Adrenal gland (tissue), 12 donors: ENCODE data around the gene RPP14. TPM values are rescaled to one million over a fixed set of nuclear protein-coding genes. Genes with fewer than 3 reads are reported as not detected.

ENCODE experiments used
- DNase-seq, 7 donors: peaks; one replicate each; pipeline ENCODE4 v3.0.0-alpha.2; 2019 to 2020
- H3K27ac ChIP-seq, 5 donors: fragments of 200-600 bp; sonication (generic) in 4 of 5; 1 replicate in 3 of 5; 2 replicates in 2 of 5; pipeline versions ENCODE4 v1.5.1 to v1.8.0; 2016 to 2020; ENCODE audit warnings: mild to moderate bottlenecking in 1 of 5
- H3K27me3 ChIP-seq: fragments of 200-600 bp; 2 replicates; pipeline ENCODE4 v1.8.0; 2021
- H3K36me3 ChIP-seq, 2 donors: fragments of 200-600 bp; replicated peaks in 1 of 2; 1 replicate in 1 of 2; 2 replicates in 1 of 2; pipeline versions ENCODE4 v1.5.1 to v1.8.0; 2018 to 2022
- H3K4me1 ChIP-seq, 2 donors: fragments of 200-600 bp; replicated peaks in 1 of 2; 1 replicate in 1 of 2; 2 replicates in 1 of 2; pipeline versions ENCODE4 v1.5.1 to v1.8.0; 2018 to 2021
- H3K4me3 ChIP-seq, 4 donors: fragments of 200-600 bp; sonication (generic) in 3 of 4; one replicate each; pipeline ENCODE4 v1.5.1; 2016 to 2018
- H3K9me3 ChIP-seq, 3 donors: fragments of 200-600 bp; sonication (generic) in 1 of 3; replicated peaks in 1 of 3; 1 replicate in 2 of 3; 2 replicates in 1 of 3; pipeline versions ENCODE4 v1.5.1 to v1.8.0; 2016 to 2021
- POLR2A ChIP-seq, 2 donors: fragments of 450-650 bp; IDR thresholded peaks; one replicate each; pipeline ENCODE4 v1.6.1; 2017; ENCODE audit warnings: antibody characterized with exemption in 2 of 2, mild to moderate bottlenecking in 2 of 2, moderate library complexity in 1 of 2
- WGBS, 4 donors: extraction: QIAGEN DNeasy Blood & Tissue Kit in 2 of 4; methylation state at CpG; one replicate each; pipeline versions ENCODE4 v1.1.5 to v1.1.7; 2013 to 2017; 5-methylcytosine and 5-hydroxymethylcytosine counted together
- intact Hi-C, 2 donors: fragments of 100-400 bp; cut with DNase I; formaldehyde crosslinking; loops; one replicate each; pipeline versions ENCODE4 v1.14.1 to v1.15.0; 2022 to 2023
- polyA plus RNA-seq, 3 donors: library from polyadenylated mRNA; stranded (reverse); fragments of 200-250 nt in 2 of 3; fragments of 350-450 nt in 1 of 3; fragmentation: Illumina TruSeq in 1 of 3; extraction: RNeasy Lipid Tissue Mini Kit (QIAGEN cat#74804) in 1 of 3; gene quantifications; one replicate each; pipeline ENCODE4 v1.2.3, GENCODE V29; 2013 to 2014
- total RNA-seq, 9 donors: library from RNA; depleted of rRNA in 4 of 9; stranded (reverse); fragments of >200 nt in 4 of 9; fragments of 120-200 nt in 1 of 9; fragmentation: NEBNext Ultra II Directional in 1 of 9; extraction: Animal tissue kit (Norgen Biotek cat#: 25700) in 1 of 9; gene quantifications; one replicate each; pipeline versions ENCODE4 v1.1.0 to v1.2.4, GENCODE V29; 2013 to 2023
- TF ChIP-seq, protein P1 (sequence below), 6 experiments: fragments of 450-650 bp in 4 of 6; fragments of 200-600 bp in 2 of 6; sonication (generic) in 1 of 6; IDR thresholded peaks; 1 replicate in 5 of 6; 2 replicates in 1 of 6; pipeline versions ENCODE4 v1.5.1 to v1.8.0; 2016 to 2021; ENCODE audit warnings: antibody characterized with exemption in 6 of 6, mild to moderate bottlenecking in 2 of 6, moderate library complexity in 1 of 6
- donor health status: healthy with polysubstance abuse.
- donor health status: Bipolar disorder and iron deficiency.
- donor health status: DM: yes; HTN: yes; CAD: no.
- donor health status: DM: no; HTN: no; CAD: no.
- donor health status: DM: no; HTN: no; CAD: no.
- donor health status: DM: yes; HTN: yes; CAD: no.

Gene RPP14
- total and polyA plus RNA-seq, 12 donors = 9.2 to 23.2 (median 14.3) TPM

DNA sequence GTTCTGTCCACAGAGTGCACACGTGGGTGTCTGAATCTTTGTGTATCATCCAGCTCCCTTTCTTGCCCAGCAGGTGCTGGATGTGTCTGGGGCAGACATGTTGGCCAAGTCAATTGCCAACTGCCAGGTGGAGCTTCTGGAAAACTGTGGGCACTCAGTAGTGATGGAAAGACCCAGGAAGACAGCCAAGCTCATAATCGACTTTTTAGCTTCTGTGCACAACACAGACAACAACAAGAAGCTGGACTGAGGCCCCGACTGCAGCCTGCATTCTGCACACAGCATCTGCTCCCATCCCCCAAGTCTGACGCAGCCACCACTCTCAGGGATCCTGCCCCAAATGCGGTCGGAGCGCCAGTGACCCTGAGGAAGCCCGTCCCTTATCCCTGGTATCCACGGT lies 12.5 kb upstream of the RPP14 start:
- Histone ChIP-seq H3K27me3 (no peaks in the 10 kb centered on the region), H3K9me3 (no peaks in the 10 kb centered on the region), H3K4me1 (no peaks in the 10 kb centered on the region), H3K27ac (no peak overlapping the region), H3K36me3 (no peaks in the 10 kb centered on the region), H3K4me3 (no peak overlapping the region)
- TF ChIP-seq, protein P1, sequence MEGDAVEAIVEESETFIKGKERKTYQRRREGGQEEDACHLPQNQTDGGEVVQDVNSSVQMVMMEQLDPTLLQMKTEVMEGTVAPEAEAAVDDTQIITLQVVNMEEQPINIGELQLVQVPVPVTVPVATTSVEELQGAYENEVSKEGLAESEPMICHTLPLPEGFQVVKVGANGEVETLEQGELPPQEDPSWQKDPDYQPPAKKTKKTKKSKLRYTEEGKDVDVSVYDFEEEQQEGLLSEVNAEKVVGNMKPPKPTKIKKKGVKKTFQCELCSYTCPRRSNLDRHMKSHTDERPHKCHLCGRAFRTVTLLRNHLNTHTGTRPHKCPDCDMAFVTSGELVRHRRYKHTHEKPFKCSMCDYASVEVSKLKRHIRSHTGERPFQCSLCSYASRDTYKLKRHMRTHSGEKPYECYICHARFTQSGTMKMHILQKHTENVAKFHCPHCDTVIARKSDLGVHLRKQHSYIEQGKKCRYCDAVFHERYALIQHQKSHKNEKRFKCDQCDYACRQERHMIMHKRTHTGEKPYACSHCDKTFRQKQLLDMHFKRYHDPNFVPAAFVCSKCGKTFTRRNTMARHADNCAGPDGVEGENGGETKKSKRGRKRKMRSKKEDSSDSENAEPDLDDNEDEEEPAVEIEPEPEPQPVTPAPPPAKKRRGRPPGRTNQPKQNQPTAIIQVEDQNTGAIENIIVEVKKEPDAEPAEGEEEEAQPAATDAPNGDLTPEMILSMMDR (IDR thresholded peaks at IDR 0.05) = no peak
- no peak for TF ChIP-seq POLR2A (IDR thresholded peaks at IDR 0.05)
- DNase-seq = no peak
- intact Hi-C loops = loop anchor here in 1 of 2 donors (10.0 kb wide), 1 partner anchor 49 kb away; no protein-coding TSS in a partner anchor
- WGBS, 4 donors = 80 to 84% (median 82%) methylated on average over 8 to 9 of the region's 9 CpGs

DNA sequence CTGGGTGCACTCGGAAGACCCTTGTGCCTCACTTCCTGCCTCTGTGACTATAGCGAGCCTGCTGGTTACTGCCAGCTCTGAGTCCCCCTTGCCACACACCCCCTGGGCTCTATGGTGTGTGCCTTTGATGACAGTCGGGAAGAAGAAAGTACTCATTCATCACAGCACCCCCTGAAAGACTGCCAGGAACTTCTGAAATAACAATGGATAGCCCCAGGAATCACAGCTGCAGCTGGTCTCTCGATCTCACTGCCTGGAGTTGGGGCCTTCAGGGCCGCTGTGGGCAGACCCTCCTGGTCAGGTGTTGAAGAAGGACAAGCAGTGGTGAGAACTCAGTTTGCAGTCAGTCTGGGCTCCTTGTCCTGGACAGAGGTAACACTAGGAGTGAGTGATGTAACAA lies 9.8 kb upstream of the RPP14 start:
- 44 to 59% (median 52%) methylated on average over 3 to 5 of the region's 5 CpGs for WGBS, 4 donors
- H3K9me3 ChIP-seq = no peaks in the 10 kb centered on the region
- H3K27ac ChIP-seq = no peak overlapping the region
- no peaks in the 10 kb centered on the region for H3K36me3 ChIP-seq
- H3K4me3 ChIP-seq = no peak overlapping the region
- no peaks in the 10 kb centered on the region for H3K4me1 ChIP-seq
- no peaks in the 10 kb centered on the region for H3K27me3 ChIP-seq
- intact Hi-C loops = loop anchor here (5.0 to 10.0 kb wide), 2 partner anchors 51 to 59 kb away; partner anchors contain the start of gene ABHD6 (in 1 of the 2)
- TF ChIP-seq, protein P1 (IDR thresholded peaks at IDR 0.05) = no peak
- TF ChIP-seq POLR2A (IDR thresholded peaks at IDR 0.05) = no peak
- no peak for DNase-seq

DNA sequence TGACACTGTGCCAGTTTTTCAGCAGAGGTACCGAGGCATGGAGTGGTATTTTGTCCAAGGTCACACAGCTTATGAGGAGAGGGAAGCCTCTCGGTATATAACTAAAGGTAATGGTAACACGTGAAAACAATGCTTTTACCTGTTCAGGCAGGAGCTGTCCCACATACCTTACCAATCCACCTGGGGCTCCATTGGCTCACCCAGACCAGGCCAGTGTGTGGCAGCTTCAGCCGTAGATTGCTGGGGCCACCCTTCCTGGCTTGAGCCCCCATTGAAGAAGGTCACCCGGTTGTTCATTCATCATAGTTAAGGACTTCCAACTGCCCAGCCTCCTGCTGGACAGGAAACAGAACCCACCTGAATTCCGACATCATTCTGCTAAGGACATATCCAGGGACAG lies 9.2 kb upstream of the RPP14 start:
- H3K4me3 ChIP-seq = no peak overlapping the region
- intact Hi-C loops = loop anchor here (5.0 to 10.0 kb wide), 2 partner anchors 52 to 60 kb away; partner anchors contain the start of gene ABHD6 (in 1 of the 2)
- no peaks in the 10 kb centered on the region for H3K36me3 ChIP-seq
- no peaks in the 10 kb centered on the region for H3K9me3 ChIP-seq
- no peaks in the 10 kb centered on the region for H3K27me3 ChIP-seq
- H3K4me1 ChIP-seq = no peaks in the 10 kb centered on the region
- H3K27ac ChIP-seq = no peak overlapping the region
- no peak for TF ChIP-seq POLR2A (IDR thresholded peaks at IDR 0.05)
- DNase-seq = no peak
- 43 to 70% (median 57%) methylated on average over 3 to 6 of the region's 6 CpGs for WGBS, 4 donors

DNA sequence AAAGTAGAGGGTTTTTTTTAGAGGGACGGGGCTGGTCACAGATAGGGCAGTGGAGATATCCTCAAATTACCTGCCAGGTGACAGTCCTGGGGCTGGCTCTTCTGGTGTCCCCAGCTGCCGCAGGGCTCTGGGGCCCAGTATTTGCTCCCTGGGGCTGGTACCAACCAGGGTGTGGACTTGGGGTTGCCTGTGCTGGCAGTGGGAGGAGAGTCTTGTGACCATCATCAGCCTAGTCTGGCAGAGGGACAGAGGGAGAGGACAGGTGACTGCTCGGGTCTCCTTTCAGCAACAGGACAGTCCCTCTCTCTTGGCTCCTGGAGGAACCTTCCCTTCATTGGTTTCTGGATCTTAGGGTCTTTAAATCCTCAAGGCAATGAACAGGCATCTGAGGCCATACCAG lies 7.9 kb upstream of the RPP14 start:
- Histone ChIP-seq H3K4me1 (no peaks in the 10 kb centered on the region), H3K27me3 (no peaks in the 10 kb centered on the region), H3K36me3 (no peaks in the 10 kb centered on the region), H3K27ac (no peak overlapping the region), H3K9me3 (no peaks in the 10 kb centered on the region), H3K4me3 (no peak overlapping the region)
- intact Hi-C loops = loop anchor here (2.0 to 10.0 kb wide), 4 partner anchors 53 to 111 kb away; partner anchors contain the start of gene ABHD6 (in 1 of the 2)
- no peak for DNase-seq
- no peak for TF ChIP-seq POLR2A (IDR thresholded peaks at IDR 0.05)
- TF ChIP-seq, protein P1 (IDR thresholded peaks at IDR 0.05) = no peak
- WGBS, 4 donors = 48 to 77% (median 64%) methylated on average over 3 of the region's 3 CpGs

DNA sequence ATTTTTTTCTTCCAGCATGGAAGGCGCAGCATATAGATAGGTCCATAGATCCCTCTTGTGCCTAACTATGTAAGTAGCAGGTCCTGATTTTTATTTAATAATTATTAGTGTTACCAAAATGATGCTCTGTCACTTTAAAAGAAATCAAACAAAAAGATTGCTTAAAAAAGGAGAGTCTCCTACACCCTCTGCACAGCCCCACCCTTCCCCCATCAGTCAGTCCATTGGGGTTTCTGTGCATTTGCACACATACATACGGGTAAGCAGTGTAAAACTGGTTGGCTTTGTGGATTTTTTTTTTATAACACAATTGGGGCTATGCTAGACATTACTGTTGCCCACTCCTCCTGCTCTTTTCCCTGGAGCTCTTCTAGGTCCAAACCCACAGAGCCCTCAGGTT lies 7.0 kb upstream of the RPP14 start:
- no peak for TF ChIP-seq POLR2A (IDR thresholded peaks at IDR 0.05)
- TF ChIP-seq, protein P1 (IDR thresholded peaks at IDR 0.05) = no peak
- H3K27ac ChIP-seq = no peak overlapping the region
- intact Hi-C loops = loop anchor here (2.0 to 10.0 kb wide), 4 partner anchors 54 to 112 kb away; partner anchors contain the start of gene ABHD6 (in 1 of the 2)
- no peaks in the 10 kb centered on the region for H3K4me1 ChIP-seq
- H3K9me3 ChIP-seq = no peaks in the 10 kb centered on the region
- H3K4me3 ChIP-seq = no peak overlapping the region
- WGBS, 4 donors = 59 to 75% (median 66%) methylated on average over 2 of the region's 2 CpGs
- no peaks in the 10 kb centered on the region for H3K27me3 ChIP-seq
- H3K36me3 ChIP-seq = no peaks in the 10 kb centered on the region
- no peak for DNase-seq
